ENCODE results near the gene CST8.

GRCh38 chr20:23446505-23446904 lies 44.4 kb upstream of the CST8 start:
- TF ChIP-seq, protein P1, sequence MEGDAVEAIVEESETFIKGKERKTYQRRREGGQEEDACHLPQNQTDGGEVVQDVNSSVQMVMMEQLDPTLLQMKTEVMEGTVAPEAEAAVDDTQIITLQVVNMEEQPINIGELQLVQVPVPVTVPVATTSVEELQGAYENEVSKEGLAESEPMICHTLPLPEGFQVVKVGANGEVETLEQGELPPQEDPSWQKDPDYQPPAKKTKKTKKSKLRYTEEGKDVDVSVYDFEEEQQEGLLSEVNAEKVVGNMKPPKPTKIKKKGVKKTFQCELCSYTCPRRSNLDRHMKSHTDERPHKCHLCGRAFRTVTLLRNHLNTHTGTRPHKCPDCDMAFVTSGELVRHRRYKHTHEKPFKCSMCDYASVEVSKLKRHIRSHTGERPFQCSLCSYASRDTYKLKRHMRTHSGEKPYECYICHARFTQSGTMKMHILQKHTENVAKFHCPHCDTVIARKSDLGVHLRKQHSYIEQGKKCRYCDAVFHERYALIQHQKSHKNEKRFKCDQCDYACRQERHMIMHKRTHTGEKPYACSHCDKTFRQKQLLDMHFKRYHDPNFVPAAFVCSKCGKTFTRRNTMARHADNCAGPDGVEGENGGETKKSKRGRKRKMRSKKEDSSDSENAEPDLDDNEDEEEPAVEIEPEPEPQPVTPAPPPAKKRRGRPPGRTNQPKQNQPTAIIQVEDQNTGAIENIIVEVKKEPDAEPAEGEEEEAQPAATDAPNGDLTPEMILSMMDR (conservative IDR thresholded peaks at IDR 0.05): peak; percentile 55
- TF ChIP-seq ZFX (IDR thresholded peaks at IDR 0.05): no peak

All from C4-2B (cell line).